HG03139 (cell line): ENCODE measurements around the gene ORAI3.
A peak's percentile ranks its signal among the peaks of the same experiment; 100 is the strongest.
"Not testable (repeated sequence)": the region's sequence is repeated elsewhere in the genome, so short reads cannot be mapped to it uniquely, and the experiment has no call there.

Source experiments
- ATAC-seq: cut with Tn5 transposase; IDR thresholded peaks from one replicate; pipeline ENCODE4 v1.9.1; 2021; ENCODE audit not compliant: unreplicated experiment

The ORAI3 gene

GRCh38 chr16:30923554-30924075 is 25.3 kb upstream of the ORAI3 start, which contains the start of gene FBXL19:
Gene FBXL19 (plus strand): TSS chr16:30923572. CDS start chr16:30925755, 2,183 bp downstream.
- ATAC-seq, result no peak

- no peak for ATAC-seq
Observed at GRCh38 chr16:30924076-30924912, 24.6 kb upstream of the ORAI3 start.

GRCh38 chr16:30924913-30925631 is 23.8 kb upstream of the ORAI3 start:
- no peak for ATAC-seq

GRCh38 chr16:30925632-30925987 is 23.3 kb upstream of the ORAI3 start:
- no peak for ATAC-seq

- no peak for ATAC-seq
Observed at GRCh38 chr16:30925995-30926811, 22.7 kb upstream of the ORAI3 start.

- ATAC-seq, result no peak
Observed at GRCh38 chr16:30926937-30927788, 21.7 kb upstream of the ORAI3 start.

- ATAC-seq, result no peak
Observed at GRCh38 chr16:30927789-30928378, 21.0 kb upstream of the ORAI3 start.

- no peak for ATAC-seq
Observed at GRCh38 chr16:30928390-30928789, 20.5 kb upstream of the ORAI3 start.

GRCh38 chr16:30929167-30929566 is 19.7 kb upstream of the ORAI3 start:
- no peak for ATAC-seq

GRCh38 chr16:30930160-30930571 is 18.7 kb upstream of the ORAI3 start:
- ATAC-seq, result no peak

GRCh38 chr16:30931068-30931650 is 17.7 kb upstream of the ORAI3 start:
- ATAC-seq, result no peak

- ATAC-seq, result no peak
Observed at GRCh38 chr16:30934827-30935557, 13.9 kb upstream of the ORAI3 start.

- no peak for ATAC-seq
Observed at GRCh38 chr16:30937692-30938091, 11.2 kb upstream of the ORAI3 start.

- not testable (repeated sequence) for ATAC-seq
Observed at GRCh38 chr16:30939571-30939970, 9.3 kb upstream of the ORAI3 start.

GRCh38 chr16:30941600-30942425 is 7.1 kb upstream of the ORAI3 start:
- ATAC-seq, result peak; percentile 72

- ATAC-seq, result no peak
Observed at GRCh38 chr16:30942426-30942806, 6.5 kb upstream of the ORAI3 start.

GRCh38 chr16:30944352-30944751 is 4.5 kb upstream of the ORAI3 start:
- no peak for ATAC-seq
